Left hindlimb (tissue), 1 donor: ENCODE measurements around the gene ZNF668.
A peak's percentile ranks its signal among the peaks of the same experiment; 100 is the strongest.
"Not testable (repeated sequence)": the region's sequence is repeated elsewhere in the genome, so short reads cannot be mapped to it uniquely, and the experiment has no call there.

Experiments
- DNase-seq: peaks from one replicate; pipeline ENCODE4 v3.0.0-alpha.2; 2018

The ZNF668 gene

GRCh38 chr16:31100876-31101641, 27.0 kb upstream of the ZNF668 start:
- not testable (repeated sequence) for DNase-seq

GRCh38 chr16:31099860-31100638, 26.0 kb upstream of the ZNF668 start:
- no peak for DNase-seq

- peak; percentile 94 for DNase-seq
Measured at GRCh38 chr16:31094424-31095120, 20.5 kb upstream of the ZNF668 start, which contains the start of gene VKORC1. Gene VKORC1, minus strand, starts transcription at chr16:31094797. Its CDS starts 68 bp downstream, at chr16:31094729.

- no peak for DNase-seq
Measured at GRCh38 chr16:31094088-31094423, 20.0 kb upstream of the ZNF668 start.

- DNase-seq = no peak
Measured at GRCh38 chr16:31093132-31093703, 19.2 kb upstream of the ZNF668 start.

- no peak for DNase-seq
Measured at GRCh38 chr16:31092330-31092729, 18.3 kb upstream of the ZNF668 start.

GRCh38 chr16:31090540-31090939, 16.5 kb upstream of the ZNF668 start:
- no peak for DNase-seq

- DNase-seq = no peak
Measured at GRCh38 chr16:31089199-31089598, 15.2 kb upstream of the ZNF668 start.

GRCh38 chr16:31088459-31089183, 14.6 kb upstream of the ZNF668 start, which contains the start of gene PRSS53:
Gene PRSS53, minus strand, starts transcription at chr16:31088943. Its CDS starts 134 bp downstream, at chr16:31088809.
- DNase-seq = peak; percentile 28

GRCh38 chr16:31087971-31088370, 13.9 kb upstream of the ZNF668 start:
- no peak for DNase-seq

GRCh38 chr16:31087481-31087880, 13.4 kb upstream of the ZNF668 start:
- DNase-seq = no peak

- no peak for DNase-seq
Measured at GRCh38 chr16:31086629-31086906, 12.5 kb upstream of the ZNF668 start.

- peak; percentile 70 for DNase-seq
Measured at GRCh38 chr16:31085873-31086628, 12.0 kb upstream of the ZNF668 start.

GRCh38 chr16:31085411-31085810, 11.4 kb upstream of the ZNF668 start:
- no peak for DNase-seq

GRCh38 chr16:31084584-31085302, 10.7 kb upstream of the ZNF668 start:
- DNase-seq = peak; percentile 41

- peak; percentile 22 for DNase-seq
Measured at GRCh38 chr16:31083981-31084380, 9.9 kb upstream of the ZNF668 start.

GRCh38 chr16:31083556-31083955, 9.5 kb upstream of the ZNF668 start:
- no peak for DNase-seq

GRCh38 chr16:31083081-31083480, 9.0 kb upstream of the ZNF668 start:
- DNase-seq = no peak

- peak; percentile 25 for DNase-seq
Measured at GRCh38 chr16:31082368-31083045, 8.5 kb upstream of the ZNF668 start.
